Measurements from ENCODE around the gene TCP11X2. TPM values are rescaled to one million over a fixed set of nuclear protein-coding genes. Genes with fewer than 3 reads are reported as not detected.
A peak's percentile ranks its signal among the peaks of the same experiment; 100 is the strongest.
"Not testable (repeated sequence)": the region's sequence is repeated elsewhere in the genome, so short reads cannot be mapped to it uniquely, and the experiment has no call there.

The TCP11X2 gene
- polyA plus RNA-seq (2013, experiment 1 of 2): not detected
- polyA plus RNA-seq (2013, experiment 2 of 2): not detected

DNA sequence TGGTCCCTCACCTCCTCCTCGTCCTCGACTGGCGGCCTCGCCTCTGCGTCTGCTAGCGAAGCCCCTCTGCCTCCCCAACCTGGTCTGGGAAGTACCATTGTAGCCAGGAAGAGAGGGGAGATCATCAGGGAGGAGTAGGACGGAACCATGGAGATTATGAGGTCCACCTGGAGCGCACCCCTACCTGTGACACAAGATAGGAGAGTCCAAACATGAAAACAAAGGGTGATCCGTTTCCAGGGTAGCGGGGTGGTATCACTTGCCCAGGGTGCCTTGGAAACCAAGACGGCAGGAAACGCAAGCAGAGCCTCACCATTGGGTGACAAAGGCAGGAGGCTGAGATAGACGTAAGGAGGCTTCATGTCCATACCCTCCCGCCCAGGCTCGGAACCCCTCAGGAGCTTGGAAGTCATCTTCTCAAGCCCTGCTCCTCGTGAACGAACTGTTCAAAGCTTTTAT lies at the start of gene TCP11X2:
Gene TCP11X2, minus strand, starts transcription at position 51 of the 459 bp plus-strand sequence.
- H3K36me3 ChIP-seq (ENCODE audit: control insufficient read depth in 1 of 2, insufficient read depth in 2 of 2, low read depth in 1 of 2, low read length in 2 of 2); H2BK15ac ChIP-seq (ENCODE audit: low read depth, poor library complexity, severe bottlenecking); H3K79me1 ChIP-seq (replicated peaks; ENCODE audit: low read length, poor library complexity, severe bottlenecking); H3K27ac ChIP-seq (ENCODE audit: low read length, poor library complexity, severe bottlenecking); H3K4me3 ChIP-seq (ENCODE audit: insufficient read depth in 1 of 2, low read depth in 1 of 2, low read length in 2 of 2); H2BK5ac ChIP-seq (ENCODE audit: low read depth, low read length, poor library complexity, severe bottlenecking); H3K18ac ChIP-seq (ENCODE audit: low read depth in 1 of 2, low read length in 2 of 2); H2AFZ ChIP-seq (ENCODE audit: low read depth, low read length); H3K27me3 ChIP-seq (ENCODE audit: control insufficient read depth in 1 of 2, insufficient read depth in 1 of 2, low read length in 2 of 2); H4K8ac ChIP-seq (ENCODE audit: low read length); H3K23ac ChIP-seq (ENCODE audit: low read length in 2 of 2); H2BK120ac ChIP-seq (ENCODE audit: low read depth, low read length); H4K91ac ChIP-seq (ENCODE audit: low read length); H2AK5ac ChIP-seq (ENCODE audit: low read length, severe bottlenecking); H3K9ac ChIP-seq (ENCODE audit: low read length); H3K4ac ChIP-seq (ENCODE audit: low read depth in 1 of 2, low read length in 2 of 2); H3K9me3 ChIP-seq (ENCODE audit: control insufficient read depth, low read length); DNase-seq; H3K4me2 ChIP-seq (ENCODE audit: low read length, poor library complexity, severe bottlenecking); H3K4me1 ChIP-seq (ENCODE audit: control insufficient read depth, insufficient read depth, low read depth, low read length); H3K14ac ChIP-seq (ENCODE audit: low read length in 2 of 2); H2BK12ac ChIP-seq (ENCODE audit: low read length in 2 of 2): not testable (repeated sequence)
- WGBS: no CpG with 5 or more reads among the region's 17 CpGs

GRCh38 chrX:102517326-102517725 lies 45.7 kb upstream of the TCP11X2 start:
- no peak overlapping the region for H3K9ac ChIP-seq (ENCODE audit: low read length)
- DNase-seq: peak; percentile 1
- H4K91ac ChIP-seq (ENCODE audit: low read length): no peak overlapping the region
- H2BK12ac ChIP-seq (ENCODE audit: low read length in 2 of 2): no peak overlapping the region
- H3K4me1 ChIP-seq (ENCODE audit: control insufficient read depth, insufficient read depth, low read depth, low read length): peaks cover 4% of the 10 kb centered on the region
- WGBS: 20% methylated on average over 2 of the region's 7 CpGs
- H3K4ac ChIP-seq (ENCODE audit: low read depth in 1 of 2, low read length in 2 of 2): no peak overlapping the region
- H3K9me3 ChIP-seq (ENCODE audit: control insufficient read depth, low read length): no peaks in the 10 kb centered on the region
- no peak overlapping the region for H3K27ac ChIP-seq (ENCODE audit: low read length, poor library complexity, severe bottlenecking)
- H3K79me1 ChIP-seq (replicated peaks; ENCODE audit: low read length, poor library complexity, severe bottlenecking): no peaks in the 10 kb centered on the region
- no peak overlapping the region for H2AFZ ChIP-seq (ENCODE audit: low read depth, low read length)
- H3K23ac ChIP-seq (ENCODE audit: low read length in 2 of 2): no peak overlapping the region
- no peak overlapping the region for H2AK5ac ChIP-seq (ENCODE audit: low read length, severe bottlenecking)
- H3K14ac ChIP-seq (ENCODE audit: low read length in 2 of 2): no peak overlapping the region
- no peak overlapping the region for H3K4me2 ChIP-seq (ENCODE audit: low read length, poor library complexity, severe bottlenecking)
- no peak overlapping the region for H3K18ac ChIP-seq (ENCODE audit: low read depth in 1 of 2, low read length in 2 of 2)
- H2BK5ac ChIP-seq (ENCODE audit: low read depth, low read length, poor library complexity, severe bottlenecking): no peak overlapping the region
- H2BK120ac ChIP-seq (ENCODE audit: low read depth, low read length): no peak overlapping the region
- peaks cover 0 to 42% of the 10 kb centered on the region in 2 experiments for H3K27me3 ChIP-seq (ENCODE audit: control insufficient read depth in 1 of 2, insufficient read depth in 1 of 2, low read length in 2 of 2)
- no peaks in the 10 kb centered on the region for H3K36me3 ChIP-seq (ENCODE audit: control insufficient read depth in 1 of 2, insufficient read depth in 2 of 2, low read depth in 1 of 2, low read length in 2 of 2)
- no peak overlapping the region for H4K8ac ChIP-seq (ENCODE audit: low read length)
- H3K4me3 ChIP-seq (ENCODE audit: insufficient read depth in 1 of 2, low read depth in 1 of 2, low read length in 2 of 2): no peak overlapping the region
- no peak overlapping the region for H2BK15ac ChIP-seq (ENCODE audit: low read depth, poor library complexity, severe bottlenecking)

- no peaks in the 10 kb centered on the region for H3K9me3 ChIP-seq (ENCODE audit: control insufficient read depth, low read length)
- H3K4ac ChIP-seq (ENCODE audit: low read depth in 1 of 2, low read length in 2 of 2): no peak within 1 kb of the TSS
- H2BK12ac ChIP-seq (ENCODE audit: low read length in 2 of 2): no peak within 1 kb of the TSS
- peak within 1 kb of the TSS; percentile 87 for H3K4me2 ChIP-seq (ENCODE audit: low read length, poor library complexity, severe bottlenecking)
- 44% methylated on average over 38 of the region's 62 CpGs for WGBS
- H3K4me1 ChIP-seq (ENCODE audit: control insufficient read depth, insufficient read depth, low read depth, low read length): peaks cover 4% of the 10 kb centered on the region
- H2BK120ac ChIP-seq (ENCODE audit: low read depth, low read length): no peak within 1 kb of the TSS
- H3K27me3 ChIP-seq (ENCODE audit: control insufficient read depth in 1 of 2, insufficient read depth in 1 of 2, low read length in 2 of 2): peaks cover 0 to 42% of the 10 kb centered on the region in 2 experiments
- no peak within 1 kb of the TSS for H3K23ac ChIP-seq (ENCODE audit: low read length in 2 of 2)
- no peak within 1 kb of the TSS for H2BK15ac ChIP-seq (ENCODE audit: low read depth, poor library complexity, severe bottlenecking)
- H4K91ac ChIP-seq (ENCODE audit: low read length): no peak within 1 kb of the TSS
- no peaks in the 10 kb centered on the region for H3K36me3 ChIP-seq (ENCODE audit: control insufficient read depth in 1 of 2, insufficient read depth in 2 of 2, low read depth in 1 of 2, low read length in 2 of 2)
- H2AFZ ChIP-seq (ENCODE audit: low read depth, low read length): no peak within 1 kb of the TSS
- no peak within 1 kb of the TSS for H2AK5ac ChIP-seq (ENCODE audit: low read length, severe bottlenecking)
- no peaks in the 10 kb centered on the region for H3K79me1 ChIP-seq (replicated peaks; ENCODE audit: low read length, poor library complexity, severe bottlenecking)
- H3K4me3 ChIP-seq (ENCODE audit: insufficient read depth in 1 of 2, low read depth in 1 of 2, low read length in 2 of 2): peak within 1 kb of the TSS; percentile 52 to 75
- H3K18ac ChIP-seq (ENCODE audit: low read depth in 1 of 2, low read length in 2 of 2): no peak within 1 kb of the TSS
- no peak within 1 kb of the TSS for H3K27ac ChIP-seq (ENCODE audit: low read length, poor library complexity, severe bottlenecking)
- peak within 1 kb of the TSS; percentile 35 for H3K9ac ChIP-seq (ENCODE audit: low read length)
- DNase-seq: peak; percentile 21
- H3K14ac ChIP-seq (ENCODE audit: low read length in 2 of 2): no peak within 1 kb of the TSS
- no peak within 1 kb of the TSS for H4K8ac ChIP-seq (ENCODE audit: low read length)
- no peak within 1 kb of the TSS for H2BK5ac ChIP-seq (ENCODE audit: low read depth, low read length, poor library complexity, severe bottlenecking)
These were observed 44.6 kb upstream of the TCP11X2 start, which contains the start of gene TMSB15A for GRCh38 chrX:102515975-102516941. TMSB15A (minus strand) TSS chrX:102516739.

GRCh38 chrX:102514536-102514935 lies 42.9 kb upstream of the TCP11X2 start:
- H4K91ac ChIP-seq (ENCODE audit: low read length): no peak overlapping the region
- DNase-seq: no peak
- H3K27me3 ChIP-seq (ENCODE audit: control insufficient read depth in 1 of 2, insufficient read depth in 1 of 2, low read length in 2 of 2): peaks cover 0 to 26% of the 10 kb centered on the region in 2 experiments
- no peak overlapping the region for H2BK120ac ChIP-seq (ENCODE audit: low read depth, low read length)
- WGBS: 57% methylated on average over 1 of the region's 1 CpG
- no peaks in the 10 kb centered on the region for H3K79me1 ChIP-seq (replicated peaks; ENCODE audit: low read length, poor library complexity, severe bottlenecking)
- H3K14ac ChIP-seq (ENCODE audit: low read length in 2 of 2): no peak overlapping the region
- no peak overlapping the region for H3K4ac ChIP-seq (ENCODE audit: low read depth in 1 of 2, low read length in 2 of 2)
- no peak overlapping the region for H3K4me3 ChIP-seq (ENCODE audit: insufficient read depth in 1 of 2, low read depth in 1 of 2, low read length in 2 of 2)
- H2BK5ac ChIP-seq (ENCODE audit: low read depth, low read length, poor library complexity, severe bottlenecking): no peak overlapping the region
- H3K9me3 ChIP-seq (ENCODE audit: control insufficient read depth, low read length): no peaks in the 10 kb centered on the region
- H3K18ac ChIP-seq (ENCODE audit: low read depth in 1 of 2, low read length in 2 of 2): no peak overlapping the region
- H2BK12ac ChIP-seq (ENCODE audit: low read length in 2 of 2): no peak overlapping the region
- H3K27ac ChIP-seq (ENCODE audit: low read length, poor library complexity, severe bottlenecking): no peak overlapping the region
- H3K23ac ChIP-seq (ENCODE audit: low read length in 2 of 2): no peak overlapping the region
- peaks cover 4% of the 10 kb centered on the region for H3K4me1 ChIP-seq (ENCODE audit: control insufficient read depth, insufficient read depth, low read depth, low read length)
- no peak overlapping the region for H3K9ac ChIP-seq (ENCODE audit: low read length)
- H3K36me3 ChIP-seq (ENCODE audit: control insufficient read depth in 1 of 2, insufficient read depth in 2 of 2, low read depth in 1 of 2, low read length in 2 of 2): no peaks in the 10 kb centered on the region
- no peak overlapping the region for H2AFZ ChIP-seq (ENCODE audit: low read depth, low read length)
- H4K8ac ChIP-seq (ENCODE audit: low read length): no peak overlapping the region
- H2BK15ac ChIP-seq (ENCODE audit: low read depth, poor library complexity, severe bottlenecking): no peak overlapping the region
- H2AK5ac ChIP-seq (ENCODE audit: low read length, severe bottlenecking): no peak overlapping the region
- no peak overlapping the region for H3K4me2 ChIP-seq (ENCODE audit: low read length, poor library complexity, severe bottlenecking)

Measured in mesenchymal stem cell (in vitro differentiated cells and primary cell).